Effector memory CD8-positive, alpha-beta T cell (primary cell): ENCODE data around the gene ATP1B1.

Source experiments
- ATAC-seq: fragments of 150-1000 bp; cut with Tn5 transposase; replicated peaks from 2 replicates; pipeline ENCODE4 v1.10.0; 2021; ENCODE audit warnings: mild to moderate bottlenecking, moderate library complexity
- DNase-seq, 3 experiments: peaks; one replicate each; pipeline ENCODE4 v3.0.0; 2021
- H3K27ac Mint-ChIP-seq, 2 donors: one replicate each; pipeline ENCODE4 v1.8.0; 2022; ENCODE audit warnings: mild to moderate bottlenecking in 2 of 2, mixed read lengths in 2 of 2, moderate library complexity in 2 of 2
- H3K27me3 Mint-ChIP-seq, 2 donors: one replicate each; pipeline ENCODE4 v1.8.0; 2022; ENCODE audit warnings: mixed read lengths in 2 of 2
- H3K36me3 Mint-ChIP-seq: one replicate; pipeline ENCODE4 v1.8.0; 2022; ENCODE audit warnings: mild to moderate bottlenecking, moderate library complexity, mixed read lengths; ENCODE audit not compliant: insufficient read depth
- H3K4me1 Mint-ChIP-seq, 2 donors: one replicate each; pipeline ENCODE4 v1.8.0; 2022; ENCODE audit warnings: low read depth in 2 of 2, mixed read lengths in 2 of 2
- H3K4me3 Mint-ChIP-seq, 2 donors: one replicate each; pipeline ENCODE4 v1.8.0; 2022; ENCODE audit warnings: mild to moderate bottlenecking in 2 of 2, mixed read lengths in 2 of 2, moderate library complexity in 2 of 2
- H3K9me3 Mint-ChIP-seq, 2 donors: one replicate each; pipeline ENCODE4 v1.8.0; 2022; ENCODE audit warnings: mixed read lengths in 2 of 2

ATP1B1 gene

GRCh38 chr1:169103002-169103401 lies 3.5 kb upstream of the ATP1B1 start:
- Mint-ChIP-seq H3K27ac (no peak overlapping the region), H3K36me3 (peaks cover 3% of the 10 kb centered on the region), H3K9me3 (no peaks in the 10 kb centered on the region), H3K4me1 (peaks cover 15 to 16% of the 10 kb centered on the region in 2 donors), H3K27me3 (no peaks in the 10 kb centered on the region), H3K4me3 (no peak overlapping the region)
- DNase-seq (no peak), ATAC-seq (no peak)

- ATAC-seq = no peak
- DNase-seq = no peak
- Mint-ChIP-seq H3K36me3 (peaks cover 3% of the 10 kb centered on the region), H3K27me3 (no peaks in the 10 kb centered on the region), H3K9me3 (no peaks in the 10 kb centered on the region), H3K4me1 (peaks cover 15 to 21% of the 10 kb centered on the region in 2 donors), H3K27ac (no peak overlapping the region), H3K4me3 (no peak overlapping the region)
Observed at GRCh38 chr1:169103480-169103893, 3.0 kb upstream of the ATP1B1 start.

GRCh38 chr1:169105087-169105433 lies 1.4 kb upstream of the ATP1B1 start:
- no peak for DNase-seq

GRCh38 chr1:169105434-169106094 lies 926 bp upstream of the ATP1B1 start:
- Mint-ChIP-seq H3K4me3 (peak overlapping the region; percentile 82 to 85), H3K9me3 (no peaks in the 10 kb centered on the region), H3K27me3 (no peaks in the 10 kb centered on the region), H3K27ac (peak overlapping the region in 1 of 2 donors; percentile 53), H3K4me1 (peaks cover 32 to 40% of the 10 kb centered on the region in 2 donors), H3K36me3 (peaks cover 3% of the 10 kb centered on the region)
- ATAC-seq (peak; percentile 8), DNase-seq (no peak)

More at GRCh38 chr1:169105087-169105433, 1.4 kb upstream of the ATP1B1 start:
- Mint-ChIP-seq H3K27me3 (no peaks in the 10 kb centered on the region), H3K4me1 (peaks cover 27 to 35% of the 10 kb centered on the region in 2 donors), H3K4me3 (peak overlapping the region; percentile 82 to 85), H3K36me3 (peaks cover 3% of the 10 kb centered on the region), H3K27ac (peak overlapping the region in 1 of 2 donors; percentile 53), H3K9me3 (no peaks in the 10 kb centered on the region)
- ATAC-seq = no peak

- H3K27ac Mint-ChIP-seq = peak overlapping the region; percentile 56 to 81
- H3K36me3 Mint-ChIP-seq = peaks cover 3% of the 10 kb centered on the region
- ATAC-seq (no peak), DNase-seq (peak in 1 of 3 experiments; percentile 9)
- no peaks in the 10 kb centered on the region for H3K9me3 Mint-ChIP-seq
- peak overlapping the region; percentile 82 to 85 for H3K4me3 Mint-ChIP-seq
- H3K4me1 Mint-ChIP-seq = peaks cover 36 to 43% of the 10 kb centered on the region in 2 donors
- no peaks in the 10 kb centered on the region for H3K27me3 Mint-ChIP-seq
Observed at GRCh38 chr1:169106921-169107602, 572 bp downstream of the ATP1B1 start.

- Mint-ChIP-seq H3K4me1 (peaks cover 36 to 43% of the 10 kb centered on the region in 2 donors), H3K9me3 (no peaks in the 10 kb centered on the region), H3K36me3 (peaks cover 3% of the 10 kb centered on the region), H3K4me3 (peak overlapping the region; percentile 82 to 85), H3K27ac (peak overlapping the region; percentile 56 to 81), H3K27me3 (no peaks in the 10 kb centered on the region)
- ATAC-seq (no peak), DNase-seq (no peak)
Observed at GRCh38 chr1:169107603-169108208, 1.2 kb downstream of the ATP1B1 start.

GRCh38 chr1:169108223-169108622 lies 1.7 kb downstream of the ATP1B1 start:
- H3K4me1 Mint-ChIP-seq = peaks cover 36 to 43% of the 10 kb centered on the region in 2 donors
- DNase-seq (no peak), ATAC-seq (no peak)
- H3K4me3 Mint-ChIP-seq = peak overlapping the region; percentile 82 to 85
- H3K9me3 Mint-ChIP-seq = no peaks in the 10 kb centered on the region
- H3K36me3 Mint-ChIP-seq = peaks cover 7% of the 10 kb centered on the region
- H3K27me3 Mint-ChIP-seq = no peaks in the 10 kb centered on the region
- H3K27ac Mint-ChIP-seq = peak overlapping the region in 1 of 2 donors; percentile 81

- H3K4me1 Mint-ChIP-seq = peaks cover 36 to 43% of the 10 kb centered on the region in 2 donors
- peak overlapping the region; percentile 61 to 85 for H3K4me3 Mint-ChIP-seq
- peaks cover 7% of the 10 kb centered on the region for H3K36me3 Mint-ChIP-seq
- no peak for DNase-seq
- no peaks in the 10 kb centered on the region for H3K27me3 Mint-ChIP-seq
- H3K27ac Mint-ChIP-seq = peak overlapping the region in 1 of 2 donors; percentile 3
- no peak for ATAC-seq
- no peaks in the 10 kb centered on the region for H3K9me3 Mint-ChIP-seq
Observed at GRCh38 chr1:169108863-169109560, 2.5 kb downstream of the ATP1B1 start.

- peak overlapping the region in 1 of 2 donors; percentile 64 for H3K27ac Mint-ChIP-seq
- ATAC-seq (no peak), DNase-seq (no peak)
- no peaks in the 10 kb centered on the region for H3K27me3 Mint-ChIP-seq
- H3K4me1 Mint-ChIP-seq = peaks cover 36 to 41% of the 10 kb centered on the region in 2 donors
- peak overlapping the region; percentile 61 to 85 for H3K4me3 Mint-ChIP-seq
- peaks cover 7% of the 10 kb centered on the region for H3K36me3 Mint-ChIP-seq
- H3K9me3 Mint-ChIP-seq = no peaks in the 10 kb centered on the region
Observed at GRCh38 chr1:169109561-169110134, 3.2 kb downstream of the ATP1B1 start.

GRCh38 chr1:169110236-169110635 lies 3.7 kb downstream of the ATP1B1 start:
- H3K4me3 Mint-ChIP-seq = peak overlapping the region; percentile 61 to 85
- peaks cover 31 to 35% of the 10 kb centered on the region in 2 donors for H3K4me1 Mint-ChIP-seq
- no peak for DNase-seq
- H3K9me3 Mint-ChIP-seq = no peaks in the 10 kb centered on the region
- H3K27ac Mint-ChIP-seq = peak overlapping the region in 1 of 2 donors; percentile 64
- no peaks in the 10 kb centered on the region for H3K27me3 Mint-ChIP-seq
- ATAC-seq = no peak
- peaks cover 7% of the 10 kb centered on the region for H3K36me3 Mint-ChIP-seq

GRCh38 chr1:169110689-169111447 lies 4.4 kb downstream of the ATP1B1 start:
- Mint-ChIP-seq H3K36me3 (peaks cover 7% of the 10 kb centered on the region), H3K4me3 (peak overlapping the region; percentile 48 to 85), H3K27ac (no peak overlapping the region), H3K27me3 (no peaks in the 10 kb centered on the region), H3K4me1 (peaks cover 28 to 35% of the 10 kb centered on the region in 2 donors), H3K9me3 (no peaks in the 10 kb centered on the region)
- no peak for ATAC-seq
- no peak for DNase-seq

- DNase-seq (no peak), ATAC-seq (no peak)
- Mint-ChIP-seq H3K36me3 (peaks cover 7% of the 10 kb centered on the region), H3K27me3 (no peaks in the 10 kb centered on the region), H3K27ac (no peak overlapping the region), H3K4me3 (no peak overlapping the region), H3K4me1 (peaks cover 32 to 41% of the 10 kb centered on the region in 2 donors), H3K9me3 (no peaks in the 10 kb centered on the region)
Observed at GRCh38 chr1:169111472-169111871, 5.0 kb downstream of the ATP1B1 start.
